ENCODE results near the gene NVL. TPM values are rescaled to one million over a fixed set of nuclear protein-coding genes. Genes with fewer than 3 reads are reported as not detected.

NVL gene
- total RNA-seq, 1 experiment from 2014 or later = 81.5 TPM

GRCh38 chr1:224266915-224267856 is 62.8 kb downstream of the NVL start:
- peak; percentile 75 for DNase-seq (ENCODE audit: unreplicated experiment)
- no peak for TF ChIP-seq CTCF (IDR thresholded peaks at IDR 0.05; ENCODE audit: unreplicated experiment)
- no TSS peak for BruUV-seq (replicated peaks)
- ChIA-PET POLR2A (interaction anchor here (0.6 to 2.1 kb wide), 7 partner anchors 12 to 139 kb away, joined by 3 to 6 read pairs (median 3); partner anchors contain the start of gene DEGS1), CTCF (interaction anchor here (0.6 to 1.0 kb wide), 5 partner anchors 20 to 1514 kb away, joined by 3 to 4 read pairs (median 3); no protein-coding TSS in a partner anchor)
- H3K9me3 Mint-ChIP-seq (ENCODE audit: unreplicated experiment) = no peaks in the 10 kb centered on the region
- peaks cover 84% of the 10 kb centered on the region for H3K36me3 Mint-ChIP-seq (ENCODE audit: insufficient read depth, unreplicated experiment)
- no peaks in the 10 kb centered on the region for H3K27me3 Mint-ChIP-seq (ENCODE audit: insufficient read depth, unreplicated experiment)
- peaks cover 5% of the 10 kb centered on the region for H3K4me1 Mint-ChIP-seq (ENCODE audit: insufficient read depth, unreplicated experiment)
- intact Hi-C loops (cut with micrococcal nuclease) = no loop called here
- no peak overlapping the region for H3K4me3 Mint-ChIP-seq (ENCODE audit: unreplicated experiment)
- H3K27ac Mint-ChIP-seq (ENCODE audit: low read depth, unreplicated experiment) = peak overlapping the region; percentile 5

GRCh38 chr1:224266105-224266914 is 63.7 kb downstream of the NVL start:
- intact Hi-C loops (cut with micrococcal nuclease) = no loop called here
- H3K36me3 Mint-ChIP-seq (ENCODE audit: insufficient read depth, unreplicated experiment) = peaks cover 75% of the 10 kb centered on the region
- no TSS peak for BruUV-seq (replicated peaks)
- DNase-seq (ENCODE audit: unreplicated experiment) = peak; percentile 34
- ChIA-PET POLR2A (interaction anchor here (0.6 to 1.5 kb wide), 6 partner anchors 11 to 83 kb away, joined by 3 to 6 read pairs (median 3); partner anchors contain the start of gene DEGS1), CTCF (interaction anchor here (0.6 to 0.8 kb wide), 2 partner anchors 18 to 23 kb away, joined by 3 read pairs; no protein-coding TSS in a partner anchor)
- TF ChIP-seq CTCF (IDR thresholded peaks at IDR 0.05; ENCODE audit: unreplicated experiment) = no peak
- H3K9me3 Mint-ChIP-seq (ENCODE audit: unreplicated experiment) = no peaks in the 10 kb centered on the region
- H3K27ac Mint-ChIP-seq (ENCODE audit: low read depth, unreplicated experiment) = peak overlapping the region; percentile 5
- no peak overlapping the region for H3K4me3 Mint-ChIP-seq (ENCODE audit: unreplicated experiment)
- H3K27me3 Mint-ChIP-seq (ENCODE audit: insufficient read depth, unreplicated experiment) = no peaks in the 10 kb centered on the region
- peaks cover 5% of the 10 kb centered on the region for H3K4me1 Mint-ChIP-seq (ENCODE audit: insufficient read depth, unreplicated experiment)

GRCh38 chr1:224264321-224264720 is 65.7 kb downstream of the NVL start:
- Mint-ChIP-seq H3K36me3 (ENCODE audit: insufficient read depth, unreplicated experiment) (peaks cover 60% of the 10 kb centered on the region), H3K9me3 (ENCODE audit: unreplicated experiment) (no peaks in the 10 kb centered on the region), H3K27me3 (ENCODE audit: insufficient read depth, unreplicated experiment) (no peaks in the 10 kb centered on the region), H3K4me1 (ENCODE audit: insufficient read depth, unreplicated experiment) (peaks cover 5% of the 10 kb centered on the region), H3K4me3 (ENCODE audit: unreplicated experiment) (no peak overlapping the region), H3K27ac (ENCODE audit: low read depth, unreplicated experiment) (no peak overlapping the region)
- BruUV-seq (replicated peaks) = no TSS peak
- DNase-seq (ENCODE audit: unreplicated experiment) = no peak
- TF ChIP-seq CTCF (IDR thresholded peaks at IDR 0.05; ENCODE audit: unreplicated experiment) = no peak
- ChIA-PET CTCF (interaction anchor here (0.6 to 0.9 kb wide), 3 partner anchors 40 to 217 kb away, joined by 3 to 4 read pairs (median 3); no protein-coding TSS in a partner anchor), POLR2A (interaction anchor here (1.6 kb wide), 1 partner anchor 16 kb away, joined by 4 read pairs; no protein-coding TSS in a partner anchor)
- intact Hi-C loops (cut with micrococcal nuclease) = no loop called here
